Hematopoietic multipotent progenitor cell treated with erythropoietin and hydrocortisone succinate and interleukin-3 and kit ligand, for 4 days (in vitro differentiated cells): ENCODE data around the gene PCDHA8.
"Not testable (repeated sequence)": the region's sequence is repeated elsewhere in the genome, so short reads cannot be mapped to it uniquely, and the experiment has no call there.

Source experiments
- DNase-seq: peaks from one replicate; pipeline ENCODE4 v3.0.0-alpha.2; 2015

PCDHA8 gene

DNA sequence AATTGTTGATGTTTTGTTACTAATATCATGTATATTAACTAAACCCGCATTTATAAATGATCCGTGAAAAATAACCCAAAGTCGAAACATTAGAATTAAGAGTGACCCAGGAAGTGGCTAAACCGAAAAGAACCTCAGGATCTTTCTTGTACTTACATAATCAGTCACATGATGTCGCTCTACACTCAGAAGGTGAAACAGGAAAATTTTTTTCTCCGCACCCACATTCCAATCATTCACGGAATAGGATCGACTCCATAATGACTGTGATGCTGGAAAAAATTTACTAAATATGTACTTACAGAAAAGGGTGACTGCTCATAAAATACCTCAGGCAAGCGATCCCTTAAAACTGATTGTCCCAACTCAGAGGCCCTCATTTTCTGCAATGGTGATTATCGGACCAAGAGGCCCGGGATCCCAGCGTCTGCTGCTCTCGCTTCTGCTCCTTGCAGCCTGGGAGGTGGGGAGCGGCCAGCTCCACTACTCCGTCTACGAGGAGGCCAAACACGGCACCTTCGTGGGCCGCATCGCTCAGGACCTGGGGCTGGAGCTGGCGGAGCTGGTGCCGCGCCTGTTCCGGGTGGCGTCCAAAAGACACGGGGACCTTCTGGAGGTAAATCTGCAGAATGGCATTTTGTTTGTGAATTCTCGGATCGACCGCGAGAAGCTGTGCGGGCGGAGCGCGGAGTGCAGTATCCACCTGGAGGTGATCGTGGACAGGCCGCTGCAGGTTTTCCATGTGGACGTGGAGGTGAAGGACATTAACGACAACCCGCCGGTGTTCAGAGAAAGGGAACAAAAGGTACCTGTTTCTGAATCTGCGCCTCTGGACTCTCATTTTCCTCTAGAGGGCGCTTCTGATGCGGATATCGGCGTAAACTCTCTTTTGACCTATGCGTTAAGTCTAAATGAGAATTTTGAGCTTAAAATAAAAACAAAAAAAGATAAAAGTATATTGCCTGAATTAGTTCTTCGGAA is 34.4 kb downstream of the PCDHA8 start, which contains the start of gene PCDHA12:
Gene PCDHA12, plus strand, starts transcription at position 224 of the 981 bp plus-strand sequence. Its CDS starts 165 bp downstream, at position 389.
- DNase-seq, result no peak

DNA sequence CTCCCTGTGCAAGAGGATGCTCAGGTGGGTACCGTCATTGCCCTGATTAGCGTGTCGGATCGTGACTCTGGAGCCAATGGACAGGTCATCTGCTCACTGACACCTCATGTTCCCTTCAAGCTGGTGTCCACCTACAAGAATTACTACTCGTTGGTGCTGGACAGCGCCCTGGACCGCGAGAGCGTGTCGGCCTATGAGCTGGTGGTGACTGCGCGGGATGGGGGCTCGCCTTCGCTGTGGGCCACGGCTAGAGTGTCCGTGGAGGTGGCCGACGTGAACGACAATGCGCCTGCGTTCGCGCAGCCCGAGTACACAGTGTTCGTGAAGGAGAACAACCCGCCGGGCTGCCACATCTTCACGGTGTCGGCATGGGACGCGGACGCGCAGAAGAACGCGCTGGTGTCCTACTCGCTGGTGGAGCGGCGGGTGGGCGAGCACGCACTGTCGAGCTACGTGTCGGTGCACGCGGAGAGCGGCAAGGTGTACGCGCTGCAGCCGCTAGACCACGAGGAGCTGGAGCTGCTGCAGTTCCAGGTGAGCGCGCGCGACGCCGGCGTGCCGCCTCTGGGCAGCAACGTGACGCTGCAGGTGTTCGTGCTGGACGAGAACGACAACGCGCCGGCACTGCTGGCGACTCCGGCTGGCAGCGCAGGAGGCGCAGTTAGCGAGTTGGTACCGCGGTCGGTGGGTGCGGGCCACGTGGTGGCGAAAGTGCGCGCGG is 35.7 kb downstream of the PCDHA8 start:
- not testable (repeated sequence) for DNase-seq

DNA sequence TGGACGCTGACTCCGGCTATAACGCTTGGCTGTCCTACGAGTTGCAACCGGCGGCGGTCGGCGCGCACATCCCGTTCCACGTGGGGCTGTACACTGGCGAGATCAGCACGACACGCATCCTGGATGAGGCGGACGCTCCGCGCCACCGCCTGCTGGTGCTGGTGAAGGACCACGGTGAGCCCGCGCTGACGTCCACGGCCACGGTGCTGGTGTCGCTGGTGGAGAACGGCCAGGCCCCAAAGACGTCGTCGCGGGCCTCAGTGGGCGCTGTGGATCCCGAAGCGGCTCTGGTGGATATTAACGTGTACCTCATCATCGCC is 36.2 kb downstream of the PCDHA8 start:
- DNase-seq, result no peak

DNA sequence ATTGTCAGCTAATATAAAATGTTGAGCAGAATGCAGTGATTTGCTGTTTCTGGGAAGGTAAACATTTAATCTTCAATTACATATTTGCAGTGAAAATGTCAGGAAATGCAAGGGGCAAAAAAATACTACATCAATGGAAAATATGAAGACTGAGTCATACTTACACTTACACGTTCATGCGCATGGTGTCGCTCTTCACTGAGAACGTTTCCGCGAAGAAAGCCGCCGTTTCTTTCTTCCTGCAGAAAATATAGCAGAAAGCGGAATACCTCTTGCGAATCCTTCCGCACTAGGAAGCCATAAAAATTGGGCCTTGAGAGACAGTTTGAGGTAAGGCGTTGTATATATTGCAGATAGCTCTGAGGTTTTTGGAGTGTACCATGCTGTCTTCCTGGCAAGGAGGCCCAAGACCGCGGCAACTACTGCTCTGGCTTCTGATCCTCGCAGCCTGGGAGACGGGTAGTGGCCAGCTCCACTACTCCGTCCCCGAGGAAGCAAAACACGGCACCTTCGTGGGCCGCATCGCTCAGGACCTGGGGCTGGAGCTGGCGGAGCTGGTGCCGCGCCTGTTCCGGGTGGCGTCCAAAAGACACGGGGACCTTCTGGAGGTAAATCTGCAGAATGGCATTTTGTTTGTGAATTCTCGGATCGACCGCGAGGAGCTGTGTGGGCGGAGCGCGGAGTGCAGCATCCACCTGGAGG is 41.1 kb downstream of the PCDHA8 start, which contains the start of gene PCDHA13:
Gene PCDHA13, plus strand, starts transcription at position 236 of the 702 bp plus-strand sequence. Its CDS starts 145 bp downstream, at position 381.
- DNase-seq, result peak; percentile 24

DNA sequence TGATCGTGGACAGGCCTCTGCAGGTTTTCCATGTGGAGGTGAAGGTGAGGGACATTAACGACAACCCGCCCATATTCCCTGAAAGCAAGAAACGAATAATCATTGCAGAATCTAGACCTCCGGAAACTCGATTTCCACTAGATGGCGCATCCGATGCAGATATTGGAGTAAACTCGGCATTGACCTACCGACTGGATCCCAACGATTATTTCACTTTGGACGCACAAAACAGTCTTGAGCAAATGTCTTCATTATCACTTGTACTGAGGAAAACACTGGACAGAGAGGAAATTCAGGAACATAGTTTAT is 41.6 kb downstream of the PCDHA8 start:
- no peak for DNase-seq

DNA sequence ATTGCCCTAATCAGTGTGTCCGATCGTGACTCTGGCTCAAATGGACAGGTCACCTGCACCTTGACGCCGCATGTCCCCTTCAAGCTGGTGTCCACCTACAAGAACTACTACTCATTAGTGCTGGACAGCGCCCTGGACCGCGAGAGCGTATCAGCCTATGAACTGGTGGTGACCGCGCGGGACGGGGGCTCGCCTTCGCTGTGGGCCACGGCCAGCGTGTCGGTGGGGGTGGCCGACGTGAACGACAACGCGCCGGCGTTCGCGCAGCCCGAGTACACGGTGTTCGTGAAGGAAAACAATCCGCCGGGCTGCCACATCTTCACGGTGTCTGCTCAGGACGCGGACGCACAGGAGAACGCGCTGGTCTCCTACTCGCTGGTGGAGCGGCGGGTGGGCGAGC is 42.4 kb downstream of the PCDHA8 start:
- DNase-seq, result no peak

DNA sequence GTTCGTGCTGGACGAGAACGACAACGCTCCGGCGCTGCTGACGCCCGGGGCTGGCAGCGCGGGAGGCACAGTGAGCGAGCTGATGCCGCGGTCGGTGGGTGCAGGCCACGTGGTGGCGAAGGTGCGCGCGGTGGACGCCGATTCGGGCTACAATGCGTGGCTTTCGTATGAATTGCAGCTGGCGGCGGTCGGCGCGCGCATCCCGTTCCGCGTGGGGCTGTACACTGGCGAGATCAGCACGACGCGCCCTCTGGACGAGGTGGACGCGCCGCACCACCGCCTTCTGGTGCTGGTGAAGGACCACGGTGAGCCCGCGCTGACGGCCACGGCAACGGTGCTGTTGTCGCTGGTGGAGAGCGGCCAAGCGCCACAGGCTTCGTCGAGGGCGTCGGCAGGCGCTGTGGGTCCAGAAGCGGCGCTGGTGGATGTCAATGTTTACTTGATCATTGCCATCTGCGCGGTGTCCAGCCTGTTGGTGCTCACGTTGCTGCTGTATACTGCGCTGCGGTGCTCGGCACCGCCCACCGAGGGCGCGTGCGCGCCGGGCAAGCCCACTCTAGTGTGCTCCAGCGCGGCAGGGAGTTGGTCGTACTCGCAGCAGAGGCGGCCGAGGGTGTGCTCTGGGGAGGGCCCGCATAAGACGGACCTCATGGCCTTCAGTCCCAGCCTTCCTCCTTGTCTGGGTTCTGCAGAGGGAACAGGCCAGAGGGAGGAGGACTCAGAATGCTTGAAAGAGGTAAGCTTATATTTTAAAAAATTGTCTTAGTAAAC is 43.1 kb downstream of the PCDHA8 start:
- DNase-seq, result no peak
